ENCODE data around the gene C12orf42. TPM values are rescaled to one million over a fixed set of nuclear protein-coding genes. Genes with fewer than 3 reads are reported as not detected.

C12orf42 gene
- not detected for total RNA-seq

- H3K27me3 ChIP-seq (replicated peaks; ENCODE audit: insufficient read depth) = no peaks in the 10 kb centered on the region
- no peak for ATAC-seq (ENCODE audit: insufficient number of reproducible peaks, low FRiP score, low read depth)
- TF ChIP-seq, protein P1, sequence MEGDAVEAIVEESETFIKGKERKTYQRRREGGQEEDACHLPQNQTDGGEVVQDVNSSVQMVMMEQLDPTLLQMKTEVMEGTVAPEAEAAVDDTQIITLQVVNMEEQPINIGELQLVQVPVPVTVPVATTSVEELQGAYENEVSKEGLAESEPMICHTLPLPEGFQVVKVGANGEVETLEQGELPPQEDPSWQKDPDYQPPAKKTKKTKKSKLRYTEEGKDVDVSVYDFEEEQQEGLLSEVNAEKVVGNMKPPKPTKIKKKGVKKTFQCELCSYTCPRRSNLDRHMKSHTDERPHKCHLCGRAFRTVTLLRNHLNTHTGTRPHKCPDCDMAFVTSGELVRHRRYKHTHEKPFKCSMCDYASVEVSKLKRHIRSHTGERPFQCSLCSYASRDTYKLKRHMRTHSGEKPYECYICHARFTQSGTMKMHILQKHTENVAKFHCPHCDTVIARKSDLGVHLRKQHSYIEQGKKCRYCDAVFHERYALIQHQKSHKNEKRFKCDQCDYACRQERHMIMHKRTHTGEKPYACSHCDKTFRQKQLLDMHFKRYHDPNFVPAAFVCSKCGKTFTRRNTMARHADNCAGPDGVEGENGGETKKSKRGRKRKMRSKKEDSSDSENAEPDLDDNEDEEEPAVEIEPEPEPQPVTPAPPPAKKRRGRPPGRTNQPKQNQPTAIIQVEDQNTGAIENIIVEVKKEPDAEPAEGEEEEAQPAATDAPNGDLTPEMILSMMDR (IDR thresholded peaks at IDR 0.05) = no peak
Observed at GRCh38 chr12:103495469-103496456, at the start of gene C12orf42. C12orf42 (minus strand) TSS chr12:103495968; CDS start chr12:103478426, 17,542 bp downstream.

GRCh38 chr12:103542078-103542477, 46.3 kb upstream of the C12orf42 start:
- TF ChIP-seq, protein P1 (IDR thresholded peaks at IDR 0.05) = no peak
- Histone ChIP-seq H3K36me3 (no peaks in the 10 kb centered on the region), H3K9me3 (no peaks in the 10 kb centered on the region), H3K4me1 (ENCODE audit: control insufficient read depth in 1 of 2, low read depth in 2 of 2) (no peaks in the 10 kb centered on the region), H3K27ac (no peak overlapping the region), H3K4me3 (no peak overlapping the region), H3K27me3 (replicated peaks; ENCODE audit: insufficient read depth) (no peaks in the 10 kb centered on the region)
- ATAC-seq (ENCODE audit: insufficient number of reproducible peaks, low FRiP score, low read depth) (no peak), DNase-seq (ENCODE audit: low spot score) (no peak)

More at GRCh38 chr12:103495469-103496456, at the start of gene C12orf42:
- Histone ChIP-seq H3K27ac (no peak within 1 kb of the TSS), H3K4me3 (peak within 1 kb of the TSS; percentile 59), H3K9me3 (no peaks in the 10 kb centered on the region), H3K4me1 (ENCODE audit: control insufficient read depth in 1 of 2, low read depth in 2 of 2) (peaks cover 4 to 9% of the 10 kb centered on the region in 2 donors), H3K36me3 (no peaks in the 10 kb centered on the region)
- no peak for DNase-seq (ENCODE audit: low spot score)

- Histone ChIP-seq H3K9me3 (no peaks in the 10 kb centered on the region), H3K4me3 (no peak overlapping the region), H3K4me1 (ENCODE audit: control insufficient read depth in 1 of 2, low read depth in 2 of 2) (no peaks in the 10 kb centered on the region), H3K27me3 (replicated peaks; ENCODE audit: insufficient read depth) (no peaks in the 10 kb centered on the region), H3K36me3 (no peaks in the 10 kb centered on the region), H3K27ac (no peak overlapping the region)
- DNase-seq (ENCODE audit: low spot score) = no peak
- no peak for ATAC-seq (ENCODE audit: insufficient number of reproducible peaks, low FRiP score, low read depth)
- TF ChIP-seq, protein P1 (IDR thresholded peaks at IDR 0.05) = no peak
Observed at GRCh38 chr12:103540319-103540718, 44.6 kb upstream of the C12orf42 start.

DNA sequence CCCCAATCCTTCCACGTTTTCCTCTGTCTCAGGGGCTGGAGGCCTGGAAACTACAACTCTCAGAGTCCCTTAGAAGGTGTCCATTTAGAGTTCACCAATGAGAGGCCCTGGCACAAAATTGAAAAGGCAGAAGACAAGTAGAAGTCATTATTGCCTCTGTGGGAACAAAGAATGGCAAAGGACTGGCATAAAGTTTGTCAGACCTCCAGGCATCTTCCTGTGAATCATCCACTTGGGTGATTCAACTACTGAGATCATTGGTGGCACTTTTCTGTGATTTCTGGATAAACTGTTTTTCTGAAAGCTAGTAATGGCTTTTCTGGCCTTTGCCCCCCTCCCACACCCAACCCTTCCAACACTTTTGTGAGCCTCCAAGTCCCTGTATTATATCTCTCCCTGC, 42.6 kb upstream of the C12orf42 start:
- Histone ChIP-seq H3K27ac (no peak overlapping the region), H3K4me3 (no peak overlapping the region), H3K9me3 (no peaks in the 10 kb centered on the region), H3K36me3 (no peaks in the 10 kb centered on the region), H3K27me3 (replicated peaks; ENCODE audit: insufficient read depth) (no peaks in the 10 kb centered on the region), H3K4me1 (ENCODE audit: control insufficient read depth in 1 of 2, low read depth in 2 of 2) (no peaks in the 10 kb centered on the region)
- TF ChIP-seq, protein P1 (IDR thresholded peaks at IDR 0.05) = no peak
- ATAC-seq (ENCODE audit: insufficient number of reproducible peaks, low FRiP score, low read depth) (no peak), DNase-seq (ENCODE audit: low spot score) (no peak)

DNA sequence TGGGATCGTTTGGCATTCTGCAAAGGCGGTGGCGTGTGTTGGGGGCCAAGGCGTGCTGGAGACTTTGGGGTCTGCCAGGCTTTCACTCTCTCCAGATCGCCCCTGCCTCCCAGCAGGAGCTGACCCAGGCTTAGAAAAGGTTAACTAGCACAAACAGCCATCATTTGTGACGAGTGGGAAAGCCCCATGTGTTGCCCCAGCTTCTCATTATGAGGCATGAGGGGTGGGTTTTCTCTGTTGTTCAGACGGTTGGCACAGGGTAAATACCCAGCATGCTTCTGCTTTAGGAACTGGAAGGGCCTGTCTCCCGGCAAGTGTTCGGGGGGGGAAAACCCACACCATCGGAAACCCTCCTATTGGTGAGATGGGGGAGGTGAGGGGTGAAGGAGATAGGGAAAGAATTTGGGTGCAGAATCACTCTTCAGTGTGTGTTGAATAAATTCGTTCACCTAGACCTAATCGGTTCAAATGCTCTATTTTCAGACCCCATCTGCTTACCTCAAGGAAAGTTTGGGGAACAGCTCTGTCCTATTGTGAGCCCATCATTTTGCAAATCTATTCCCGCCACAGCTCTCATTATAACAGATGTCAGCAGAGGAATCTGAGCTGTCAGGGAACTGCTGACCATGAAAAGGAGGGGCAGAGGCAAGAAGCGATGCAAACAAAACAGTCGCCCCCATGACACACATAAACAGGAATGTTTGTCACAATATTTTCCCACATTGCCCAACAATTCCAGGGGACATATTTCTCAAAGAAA, 34.7 kb upstream of the C12orf42 start:
- no peak overlapping the region for H3K27ac ChIP-seq
- no peaks in the 10 kb centered on the region for H3K9me3 ChIP-seq
- no peaks in the 10 kb centered on the region for H3K27me3 ChIP-seq (replicated peaks; ENCODE audit: insufficient read depth)
- TF ChIP-seq, protein P1 (IDR thresholded peaks at IDR 0.05) = no peak
- DNase-seq (ENCODE audit: low spot score) (no peak), ATAC-seq (ENCODE audit: insufficient number of reproducible peaks, low FRiP score, low read depth) (no peak)
- no peaks in the 10 kb centered on the region for H3K4me1 ChIP-seq (ENCODE audit: control insufficient read depth in 1 of 2, low read depth in 2 of 2)
- H3K36me3 ChIP-seq = no peaks in the 10 kb centered on the region
- H3K4me3 ChIP-seq = no peak overlapping the region
